Neutrophil (primary cell): ENCODE data around the gene POLE4.

Experiments
- H3K27ac ChIP-seq: fragments of 200-600 bp; sonication (generic); 2 replicates; pipeline ENCODE4 v1.5.1; 2016; ENCODE audit warnings: mild to moderate bottlenecking, moderate library complexity
- H3K27me3 ChIP-seq: fragments of 200-600 bp; sonication (generic); 2 replicates; pipeline ENCODE4 v1.6.0; 2016; ENCODE audit warnings: mild to moderate bottlenecking
- H3K36me3 ChIP-seq: fragments of 200-600 bp; sonication (generic); 2 replicates; pipeline ENCODE4 v1.5.1; 2017
- H3K4me1 ChIP-seq, 2 experiments: fragments of 200-600 bp in 1 of 2; sonication (generic) in 1 of 2; 1 replicate in 1 of 2; 2 replicates in 1 of 2; pipeline versions ENCODE4 v1.5.1 to v1.6.1; 2013 to 2016; ENCODE audit warnings: low read depth in 1 of 2, low read length in 1 of 2, mild to moderate bottlenecking in 1 of 2, moderate library complexity in 1 of 2; ENCODE audit not compliant: control insufficient read depth in 1 of 2, insufficient read depth in 1 of 2
- H3K4me3 ChIP-seq, 2 experiments: fragments of 200-600 bp in 1 of 2; sonication (generic) in 1 of 2; 1 replicate in 1 of 2; 2 replicates in 1 of 2; pipeline ENCODE4 v1.5.1; 2013 to 2016; ENCODE audit warnings: low read depth in 1 of 2, low read length in 1 of 2, mild to moderate bottlenecking in 1 of 2, moderate library complexity in 1 of 2
- H3K9me3 ChIP-seq: fragments of 200-600 bp; sonication (generic); 2 replicates; pipeline ENCODE4 v1.5.1; 2016
- CTCF ChIP-seq: fragments of 200-600 bp; sonication (generic); IDR thresholded peaks from 2 replicates; pipeline ENCODE4 v1.5.1; 2016; ENCODE audit warnings: antibody characterized with exemption

The POLE4 gene

GRCh38 chr2:74983631-74984392, 25.4 kb downstream of the POLE4 start:
- no peak overlapping the region for H3K4me3 ChIP-seq
- no peaks in the 10 kb centered on the region for H3K27me3 ChIP-seq
- no peaks in the 10 kb centered on the region for H3K4me1 ChIP-seq
- H3K36me3 ChIP-seq, result no peaks in the 10 kb centered on the region
- no peak overlapping the region for H3K27ac ChIP-seq
- H3K9me3 ChIP-seq, result no peaks in the 10 kb centered on the region
- TF ChIP-seq CTCF, result no peak

- no peak overlapping the region for H3K27ac ChIP-seq
- H3K36me3 ChIP-seq, result no peaks in the 10 kb centered on the region
- TF ChIP-seq CTCF, result no peak
These were observed 26.6 kb downstream of the POLE4 start for GRCh38 chr2:74984947-74985637.

GRCh38 chr2:74985978-74986609, 27.7 kb downstream of the POLE4 start:
- no peaks in the 10 kb centered on the region for H3K36me3 ChIP-seq
- no peaks in the 10 kb centered on the region for H3K9me3 ChIP-seq
- no peak overlapping the region for H3K4me3 ChIP-seq
- H3K27ac ChIP-seq, result no peak overlapping the region
- TF ChIP-seq CTCF, result no peak
- no peaks in the 10 kb centered on the region for H3K27me3 ChIP-seq
- no peaks in the 10 kb centered on the region for H3K4me1 ChIP-seq

More at GRCh38 chr2:74984947-74985637, 26.6 kb downstream of the POLE4 start:
- Histone ChIP-seq H3K4me3 (no peak overlapping the region), H3K27me3 (no peaks in the 10 kb centered on the region), H3K4me1 (no peaks in the 10 kb centered on the region), H3K9me3 (no peaks in the 10 kb centered on the region)

GRCh38 chr2:74991977-74992376, 33.5 kb downstream of the POLE4 start:
- no peaks in the 10 kb centered on the region for H3K9me3 ChIP-seq
- H3K27me3 ChIP-seq, result no peaks in the 10 kb centered on the region
- H3K4me1 ChIP-seq, result no peaks in the 10 kb centered on the region
- H3K27ac ChIP-seq, result no peak overlapping the region
- no peak overlapping the region for H3K4me3 ChIP-seq
- H3K36me3 ChIP-seq, result no peaks in the 10 kb centered on the region
- TF ChIP-seq CTCF, result no peak

GRCh38 chr2:74999468-74999867, 41.0 kb downstream of the POLE4 start:
- Histone ChIP-seq H3K27me3 (no peaks in the 10 kb centered on the region), H3K4me3 (no peak overlapping the region), H3K4me1 (no peaks in the 10 kb centered on the region), H3K9me3 (no peaks in the 10 kb centered on the region), H3K27ac (no peak overlapping the region), H3K36me3 (no peaks in the 10 kb centered on the region)
- no peak for TF ChIP-seq CTCF
